CD4-positive, alpha-beta T cell (primary cell): ENCODE data around the gene SMARCB1. TPM values are rescaled to one million over a fixed set of nuclear protein-coding genes. Genes with fewer than 3 reads are reported as not detected.

Experiments used
- ATAC-seq: fragments of 200-7000 bp; cut with Tn5 transposase; one replicate; pipeline ENCODE4 v1.10.0; 2022; ENCODE audit warnings: mild to moderate bottlenecking; ENCODE audit not compliant: poor library complexity
- CTCF ChIA-PET: fragments of 350-600 bp; sonication (Branson Sonifier 250); formaldehyde crosslinking; loops from one replicate; lab custom pipeline; 2021; ENCODE audit warnings: antibody characterized with exemption, inconsistent platforms; lab: Charles Lee
- POLR2A ChIA-PET: fragments of 350-600 bp; sonication (Branson Sonifier 250); formaldehyde crosslinking; loops from one replicate; lab custom pipeline; 2021; ENCODE audit warnings: antibody characterized with exemption, inconsistent platforms; lab: Charles Lee
- DNase-seq, 14 experiments: peaks; one replicate each; pipeline ENCODE4 v3.0.0-alpha.2; 2013 to 2020; ENCODE audit warnings: mixed read lengths in 2 of 14
- H3K27ac ChIP-seq, 2 donors: one replicate each; pipeline versions ENCODE4 v1.5.1 to v1.7.0; 2013; ENCODE audit warnings: low read length in 2 of 2, low read depth in 1 of 2, mild to moderate bottlenecking in 1 of 2
- H3K27me3 ChIP-seq, 2 experiments: 1 replicate in 1 of 2; 2 replicates in 1 of 2; pipeline versions ENCODE4 v1.6.1 to v1.7.0; 2013; ENCODE audit warnings: low read length in 2 of 2, control low read depth in 1 of 2, mild to moderate bottlenecking in 1 of 2, moderate library complexity in 1 of 2; ENCODE audit not compliant: insufficient read depth in 2 of 2, control insufficient read depth in 1 of 2
- H3K36me3 ChIP-seq: one replicate; pipeline ENCODE4 v1.6.1; 2013; ENCODE audit warnings: low read length, control low read depth; ENCODE audit not compliant: insufficient read depth
- H3K4me1 ChIP-seq: one replicate; pipeline ENCODE4 v1.6.1; 2013; ENCODE audit warnings: low read length, control low read depth; ENCODE audit not compliant: insufficient read depth
- H3K4me3 ChIP-seq: one replicate; pipeline ENCODE4 v1.5.1; 2013; ENCODE audit warnings: mild to moderate bottlenecking, low read length, moderate library complexity
- H3K9me3 ChIP-seq, 2 experiments: 1 replicate in 1 of 2; 2 replicates in 1 of 2; pipeline versions ENCODE4 v1.6.1 to v1.7.0; 2013; ENCODE audit warnings: low read length in 2 of 2, mild to moderate bottlenecking in 2 of 2, control low read depth in 1 of 2, moderate library complexity in 1 of 2; ENCODE audit not compliant: control insufficient read depth in 1 of 2, insufficient read depth in 1 of 2
- H3K27ac Mint-ChIP-seq: one replicate; pipeline ENCODE4 v1.8.0; 2020; ENCODE audit warnings: mixed read lengths
- H3K27me3 Mint-ChIP-seq: one replicate; pipeline ENCODE4 v1.8.0; 2021; ENCODE audit warnings: mixed read lengths
- H3K36me3 Mint-ChIP-seq: one replicate; pipeline ENCODE4 v1.8.0; 2021; ENCODE audit warnings: low read depth, mixed read lengths
- H3K4me1 Mint-ChIP-seq: one replicate; pipeline ENCODE4 v1.8.0; 2021; ENCODE audit warnings: low read depth, mixed read lengths
- H3K4me3 Mint-ChIP-seq: one replicate; pipeline ENCODE4 v1.8.0; 2020; ENCODE audit warnings: mild to moderate bottlenecking, mixed read lengths
- H3K9me3 Mint-ChIP-seq: one replicate; pipeline ENCODE4 v1.8.0; 2020; ENCODE audit warnings: mixed read lengths
- CTCF ChIP-seq: fragments of 200-600 bp; IDR thresholded peaks from one replicate; pipeline ENCODE4 v1.8.0; 2022; ENCODE audit warnings: antibody characterized with exemption, mild to moderate bottlenecking
- intact Hi-C, 2 experiments: fragments of 100-400 bp; cut with DNase I in 1 of 2; cut with micrococcal nuclease in 1 of 2; formaldehyde crosslinking; loops; one replicate each; pipeline versions ENCODE4 v1.15.1 to v1.9.0; 2023 to 2025; cut with DNase I, micrococcal nuclease
- total RNA-seq, 174 experiments: library from RNA in 2 of 174; stranded (reverse) in 2 of 174; gene quantifications; one replicate each; pipeline ENCODE4 v1.2.3 and lab custom pipeline; 2021 to 2026

SMARCB1 gene
- total RNA-seq, 2 experiments from 2014 or later = 40.3 to 41.7 TPM

GRCh38 chr22:23793326-23793725 is 6.6 kb downstream of the SMARCB1 start:
- Histone ChIP-seq H3K9me3 (no peaks in the 10 kb centered on the region), H3K27ac (no peak overlapping the region), H3K36me3 (peaks cover 58% of the 10 kb centered on the region), H3K27me3 (no peaks in the 10 kb centered on the region), H3K4me3 (no peak overlapping the region), H3K4me1 (peaks cover 28% of the 10 kb centered on the region)
- H3K27me3 Mint-ChIP-seq = no peaks in the 10 kb centered on the region
- ChIA-PET POLR2A (no interaction called here), CTCF (no interaction called here)
- no peak overlapping the region for H3K4me3 Mint-ChIP-seq
- peaks cover 61% of the 10 kb centered on the region for H3K36me3 Mint-ChIP-seq
- DNase-seq = peak in 1 of 14 experiments; percentile 4
- no peak for TF ChIP-seq CTCF
- ATAC-seq = no peak
- H3K27ac Mint-ChIP-seq = no peak overlapping the region
- H3K9me3 Mint-ChIP-seq = no peaks in the 10 kb centered on the region
- H3K4me1 Mint-ChIP-seq = peaks cover 24% of the 10 kb centered on the region
- intact Hi-C loops = no loop called here

- no peak overlapping the region for H3K4me3 ChIP-seq
- H3K27ac ChIP-seq = no peak overlapping the region
- no peak for TF ChIP-seq CTCF
- no peak for DNase-seq
- ChIA-PET POLR2A (no interaction called here), CTCF (no interaction called here)
- Mint-ChIP-seq H3K27me3 (no peaks in the 10 kb centered on the region), H3K4me1 (peaks cover 12% of the 10 kb centered on the region), H3K27ac (no peak overlapping the region), H3K4me3 (no peak overlapping the region), H3K36me3 (peaks cover 76% of the 10 kb centered on the region), H3K9me3 (no peaks in the 10 kb centered on the region)
- H3K36me3 ChIP-seq = peaks cover 66% of the 10 kb centered on the region
- no peaks in the 10 kb centered on the region for H3K9me3 ChIP-seq
- no peak for ATAC-seq
- H3K4me1 ChIP-seq = peaks cover 8% of the 10 kb centered on the region
- no peaks in the 10 kb centered on the region for H3K27me3 ChIP-seq
- intact Hi-C loops = no loop called here
Measured at GRCh38 chr22:23796461-23796860, 9.7 kb downstream of the SMARCB1 start.

GRCh38 chr22:23800297-23801237 is 13.8 kb downstream of the SMARCB1 start:
- intact Hi-C loops = no loop called here
- POLR2A ChIA-PET = no interaction called here
- no peak overlapping the region for H3K27ac Mint-ChIP-seq

More at GRCh38 chr22:23800297-23801237, 13.8 kb downstream of the SMARCB1 start:
- H3K27me3 ChIP-seq = no peaks in the 10 kb centered on the region
- Mint-ChIP-seq H3K4me3 (no peak overlapping the region), H3K4me1 (no peaks in the 10 kb centered on the region), H3K27me3 (no peaks in the 10 kb centered on the region), H3K9me3 (no peaks in the 10 kb centered on the region), H3K36me3 (peaks cover 82% of the 10 kb centered on the region)
- DNase-seq (peak in 1 of 14 experiments; percentile 5), ATAC-seq (no peak)
- H3K9me3 ChIP-seq = no peaks in the 10 kb centered on the region
- TF ChIP-seq CTCF = no peak
- no peak overlapping the region for H3K4me3 ChIP-seq
- H3K27ac ChIP-seq = no peak overlapping the region
- H3K36me3 ChIP-seq = peaks cover 70% of the 10 kb centered on the region
- no peaks in the 10 kb centered on the region for H3K4me1 ChIP-seq
- CTCF ChIA-PET = no interaction called here
